ENCODE results near the gene COL4A6. TPM values are rescaled to one million over a fixed set of nuclear protein-coding genes. Genes with fewer than 3 reads are reported as not detected.

COL4A6 gene
- total and polyA plus RNA-seq, 2 of the 8 experiments (the other 6 are each of a cell fraction or from before 2014, with no cell fraction given), result 5.9 to 11.8 TPM

DNA sequence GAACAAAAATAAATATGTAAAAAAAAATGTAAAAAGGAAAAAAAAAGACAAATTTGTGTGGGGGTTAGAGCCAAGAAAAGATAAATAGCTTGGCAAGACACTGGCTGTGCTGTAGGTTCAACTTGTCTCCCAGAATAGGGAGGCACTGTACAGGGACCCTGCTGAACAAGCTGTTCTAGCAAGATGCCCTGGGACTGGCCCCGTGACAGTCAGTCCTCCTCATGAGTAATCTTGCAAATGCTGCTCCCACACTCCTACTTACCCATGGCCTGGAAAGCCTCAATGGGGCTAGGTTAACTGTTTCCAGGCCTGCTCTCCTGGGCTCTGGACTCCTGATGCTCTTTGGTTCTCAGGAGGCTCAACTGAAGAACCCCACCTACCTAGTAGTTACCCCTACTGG is 239.8 kb downstream of the COL4A6 start:
- 100% methylated on average over 1 of the region's 1 CpG; no CpG with 5 or more reads in 1 of the 2 experiments for WGBS, 2 experiments (ENCODE audit: extremely low coverage in 1 of 2, insufficient coverage in 1 of 2, insufficient read length in 1 of 2, insufficient replicate concordance in 2 of 2, low coverage in 1 of 2, low lambda C conversion rate in 2 of 2, missing lambda C conversion rate in 1 of 2)
- Histone ChIP-seq H2BK15ac (ENCODE audit: low read length) (no peak overlapping the region), H2BK12ac (ENCODE audit: low read depth, low read length) (no peak overlapping the region), H3K56ac (replicated peaks; ENCODE audit: insufficient read length, low read depth, low read length) (no peak overlapping the region), H3K4me3 (ENCODE audit: extremely low read depth in 1 of 4, insufficient read depth in 2 of 4, low read depth in 3 of 4, low read length in 4 of 4) (no peak overlapping the region), H2BK120ac (replicated peaks; ENCODE audit: low read depth, low read length) (no peak overlapping the region), H3K27ac (ENCODE audit: low read depth, low read length) (no peak overlapping the region), H3K4ac (replicated peaks; ENCODE audit: insufficient read length, low read depth, low read length) (no peak overlapping the region), H4K5ac (ENCODE audit: insufficient read length, low read depth, low read length) (no peak overlapping the region), H3K14ac (ENCODE audit: insufficient read length) (no peak overlapping the region), H2BK5ac (ENCODE audit: low read depth, low read length) (no peak overlapping the region), H4K91ac (replicated peaks; ENCODE audit: insufficient read length, low read length) (no peak overlapping the region), H3K79me1 (ENCODE audit: low read depth, low read length) (no peaks in the 10 kb centered on the region), H2AK5ac (ENCODE audit: low read depth, low read length) (no peak overlapping the region), H3K79me2 (ENCODE audit: control insufficient read depth in 1 of 2, insufficient read depth in 2 of 2, low read length in 2 of 2) (no peaks in the 10 kb centered on the region), H4K20me1 (replicated peaks in 1 of 2; ENCODE audit: control insufficient read depth in 1 of 2, insufficient read depth in 2 of 2, low read length in 2 of 2) (no peaks in the 10 kb centered on the region), H2AFZ (ENCODE audit: low read length) (no peak overlapping the region), H2BK20ac (ENCODE audit: low read length) (no peak overlapping the region), H3K18ac (ENCODE audit: extremely low read depth, low read length) (no peak overlapping the region), H3K27me3 (replicated peaks in 1 of 4; ENCODE audit: control insufficient read depth in 3 of 4, extremely low read depth in 1 of 4, insufficient read depth in 3 of 4, low read length in 3 of 4) (no peaks in the 10 kb centered on the region), H4K8ac (ENCODE audit: extremely low read depth, insufficient read depth, low read length) (no peak overlapping the region), H3K4me2 (ENCODE audit: insufficient read depth in 1 of 2, low read depth in 2 of 2, low read length in 2 of 2) (no peak overlapping the region), H3K9ac (replicated peaks in 1 of 4; ENCODE audit: extremely low read depth in 1 of 4, low read depth in 3 of 4, low read length in 3 of 4) (no peak overlapping the region), H3K23ac (ENCODE audit: insufficient read length) (no peak overlapping the region), H3K36me3 (ENCODE audit: control insufficient read depth in 2 of 4, insufficient read depth in 4 of 4, low read length in 3 of 4) (no peaks in the 10 kb centered on the region), H3K4me1 (replicated peaks in 1 of 4; ENCODE audit: control insufficient read depth in 3 of 4, insufficient read depth in 4 of 4, low read length in 3 of 4) (no peaks in the 10 kb centered on the region), H3K9me3 (ENCODE audit: insufficient read depth in 2 of 2, low read depth in 1 of 2, low read length in 1 of 2) (no peaks in the 10 kb centered on the region), H3K23me2 (ENCODE audit: low read depth, low read length) (no peaks in the 10 kb centered on the region)
- DNase-seq (ENCODE audit: low read depth in 1 of 2, low spot score in 2 of 2), result no peak
- no peak for FAIRE-seq
- CTCF ChIA-PET (ENCODE audit: partially characterized antibody), result interaction anchor here (1.3 kb wide), 1 partner anchor 27 kb away, joined by 3 read pairs; no protein-coding TSS in a partner anchor
- TF ChIP-seq CHD2 (IDR thresholded peaks at IDR 0.05; ENCODE audit: low read length), result no peak
- no peak for TF ChIP-seq EGR1 (IDR thresholded peaks at IDR 0.05; ENCODE audit: borderline replicate concordance, low read depth, low read length)
- no peak for TF ChIP-seq RAD21 (IDR thresholded peaks at IDR 0.05 in 1 of 2, conservative IDR thresholded peaks at IDR 0.05 in 1 of 2; ENCODE audit: low read depth in 2 of 2, low read length in 2 of 2)
- TF ChIP-seq PHF8 (conservative IDR thresholded peaks at IDR 0.05; ENCODE audit: low read depth, low read length), result no peak
- no peak for TF ChIP-seq RBBP5 (IDR thresholded peaks at IDR 0.05; ENCODE audit: borderline replicate concordance, low read depth, low read length)
- no peak for TF ChIP-seq SUZ12 (IDR thresholded peaks at IDR 0.05; ENCODE audit: low read length)
- no peak for TF ChIP-seq FOSL1 (IDR thresholded peaks at IDR 0.05; ENCODE audit: insufficient read depth, low read depth, low read length)
- no peak for TF ChIP-seq CREB1 (IDR thresholded peaks at IDR 0.05)
- no peak for TF ChIP-seq BCL11A (IDR thresholded peaks at IDR 0.05; ENCODE audit: low read depth in 2 of 2, low read length in 2 of 2)
- POLR2A ChIA-PET (ENCODE audit: partially characterized antibody), result no interaction called here

Measured in H1 (cell line).